NCI-H146 treated with DMSO at 0.1 percent for 48 hours (cell line): ENCODE data around the gene WDR44.
A peak's percentile ranks its signal among the peaks of the same experiment; 100 is the strongest.
"Not testable (repeated sequence)": the region's sequence is repeated elsewhere in the genome, so short reads cannot be mapped to it uniquely, and the experiment has no call there.

Experiments
- DNase-seq: peaks from one replicate; lab custom pipeline; 2025; ENCODE audit not compliant: unreplicated experiment; lab: John Stamatoyannopoulos, UW

Gene WDR44

DNA sequence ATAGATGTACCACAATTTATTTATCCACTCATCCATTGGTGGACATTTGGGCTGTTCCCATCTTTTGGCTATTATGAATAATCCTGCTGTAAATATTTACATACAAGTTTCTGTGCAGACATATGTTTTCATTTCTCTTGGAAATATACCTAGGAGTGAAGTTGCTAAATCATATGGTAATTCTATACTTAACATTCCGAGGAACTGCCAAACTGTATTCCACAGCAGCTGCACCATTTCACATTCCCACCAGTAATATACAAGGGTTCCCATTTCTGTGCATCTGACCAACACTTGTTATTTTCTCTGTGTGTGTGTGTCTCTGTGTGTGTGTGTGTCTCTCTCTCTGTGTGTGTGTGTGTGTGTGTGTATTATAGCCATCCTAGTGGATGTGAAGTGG lies 134.3 kb downstream of the WDR44 start:
- no peak for DNase-seq

DNA sequence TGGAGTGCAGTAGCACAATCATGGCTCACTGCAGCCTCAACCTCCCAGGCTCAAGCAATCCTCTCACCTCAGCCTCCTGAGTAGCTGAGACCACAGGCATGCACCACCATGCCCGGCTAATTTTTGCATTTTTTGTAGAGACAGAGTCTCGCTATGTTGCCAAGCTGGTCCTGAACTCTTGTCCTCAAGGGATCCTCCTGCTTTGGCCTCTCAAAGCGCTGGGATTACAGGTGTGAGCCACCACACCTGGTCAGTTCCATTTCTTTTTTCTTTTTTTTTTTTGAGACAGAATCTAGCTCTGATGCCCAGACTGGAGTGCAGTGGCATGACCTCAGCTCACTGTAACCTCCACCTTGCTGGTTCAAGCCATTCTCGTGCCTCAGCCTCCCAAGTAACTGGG lies 136.5 kb downstream of the WDR44 start:
- not testable (repeated sequence) for DNase-seq

DNA sequence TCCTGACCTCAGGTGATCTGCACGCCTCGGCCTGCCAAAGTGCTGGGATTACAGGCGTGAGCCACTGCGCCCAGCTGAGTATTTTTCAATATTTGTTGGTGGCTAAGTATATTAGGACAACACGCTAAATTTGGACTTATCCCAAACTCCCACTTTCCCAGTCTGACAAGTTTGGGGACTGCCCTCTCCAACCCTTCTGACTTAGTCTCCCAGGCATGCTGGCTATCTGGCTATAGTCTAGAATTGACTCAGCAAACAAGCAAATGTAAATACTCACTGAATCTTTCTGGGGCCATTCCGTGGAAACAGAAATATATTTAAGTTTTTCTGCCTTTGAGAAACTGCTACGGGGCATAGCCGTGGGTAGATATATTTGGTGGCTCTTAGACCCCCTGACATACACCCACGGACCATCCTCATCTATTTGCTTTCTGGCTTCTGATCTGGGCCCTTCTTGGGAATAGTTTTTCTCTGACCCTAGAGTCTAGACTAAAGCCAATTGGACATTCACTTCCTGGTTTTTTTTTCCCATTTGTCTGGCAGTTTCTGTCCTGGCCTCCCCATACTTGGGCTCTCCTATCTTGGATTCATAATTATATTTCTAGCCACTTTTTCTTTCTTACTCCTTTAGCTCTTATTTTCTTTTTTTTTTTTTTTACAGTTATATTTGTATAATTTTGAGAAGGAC lies 138.5 kb downstream of the WDR44 start:
- DNase-seq = no peak

DNA sequence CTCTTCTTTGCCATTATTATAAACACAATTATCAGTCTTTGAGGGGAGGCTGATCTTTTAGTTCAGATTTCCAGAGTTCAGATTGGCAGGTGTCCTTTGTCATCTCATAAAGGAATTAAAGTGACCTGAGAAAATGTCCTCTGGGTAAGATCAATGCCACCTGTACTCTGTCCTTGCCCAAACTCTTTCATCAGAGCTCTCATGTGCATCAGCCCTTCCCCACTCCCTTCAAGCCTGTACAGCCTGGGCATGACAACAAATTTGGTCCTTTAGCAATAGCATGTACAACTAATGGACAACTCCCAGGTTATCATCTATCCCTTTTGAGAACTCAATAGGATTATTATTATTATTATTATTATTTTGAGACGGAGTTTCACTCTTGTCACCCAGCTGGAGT lies 140.8 kb downstream of the WDR44 start:
- DNase-seq = not testable (repeated sequence)

DNA sequence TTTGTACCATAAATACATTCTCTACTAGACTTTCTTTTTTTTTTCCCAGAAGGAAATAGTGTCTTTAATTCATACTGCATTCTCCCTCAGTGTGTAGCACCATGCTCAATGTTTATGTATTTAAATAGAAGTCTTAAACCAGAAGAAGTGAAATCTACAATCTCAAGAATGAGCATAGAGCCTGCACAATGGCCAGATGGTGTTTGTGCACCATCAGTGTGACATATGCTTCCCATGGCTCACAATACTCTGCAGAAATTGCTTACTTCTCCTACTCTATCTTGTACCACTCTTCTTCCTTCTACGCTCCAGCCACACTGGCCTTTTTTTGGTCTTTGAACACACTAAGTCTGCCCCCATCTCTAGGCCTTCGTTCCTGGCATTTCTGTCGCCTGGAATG lies 147.1 kb downstream of the WDR44 start:
- no peak for DNase-seq

DNA sequence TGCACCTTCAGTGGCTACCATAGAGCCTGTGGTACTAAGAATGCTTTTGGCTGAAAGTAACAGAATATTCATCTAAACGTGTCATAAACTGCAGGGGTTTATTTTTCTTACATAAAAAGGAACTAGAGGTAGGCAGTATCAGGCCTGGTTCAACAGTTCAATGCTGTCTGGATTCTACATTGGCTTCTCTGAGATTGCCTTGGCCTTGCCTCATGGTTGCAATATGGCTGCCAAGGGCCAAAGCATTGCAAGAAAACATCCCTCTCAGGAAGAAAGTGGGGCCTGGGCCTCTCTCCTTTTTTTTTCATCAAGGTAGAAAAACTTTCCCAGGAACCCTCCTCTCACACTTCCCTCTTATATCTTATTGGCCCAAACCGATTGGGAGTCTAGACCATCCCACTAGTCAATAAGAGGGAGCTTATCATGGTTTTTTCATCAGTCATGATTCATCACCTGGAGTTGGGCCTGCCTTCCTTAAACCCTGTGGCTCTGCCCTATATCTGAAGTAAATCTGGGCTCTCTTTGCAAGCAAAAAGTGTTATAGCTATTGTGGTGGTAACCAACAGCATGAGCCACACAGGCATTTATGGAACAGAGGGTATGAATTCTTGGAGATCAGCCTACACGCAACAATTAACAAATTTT lies 147.9 kb downstream of the WDR44 start:
- no peak for DNase-seq

DNA sequence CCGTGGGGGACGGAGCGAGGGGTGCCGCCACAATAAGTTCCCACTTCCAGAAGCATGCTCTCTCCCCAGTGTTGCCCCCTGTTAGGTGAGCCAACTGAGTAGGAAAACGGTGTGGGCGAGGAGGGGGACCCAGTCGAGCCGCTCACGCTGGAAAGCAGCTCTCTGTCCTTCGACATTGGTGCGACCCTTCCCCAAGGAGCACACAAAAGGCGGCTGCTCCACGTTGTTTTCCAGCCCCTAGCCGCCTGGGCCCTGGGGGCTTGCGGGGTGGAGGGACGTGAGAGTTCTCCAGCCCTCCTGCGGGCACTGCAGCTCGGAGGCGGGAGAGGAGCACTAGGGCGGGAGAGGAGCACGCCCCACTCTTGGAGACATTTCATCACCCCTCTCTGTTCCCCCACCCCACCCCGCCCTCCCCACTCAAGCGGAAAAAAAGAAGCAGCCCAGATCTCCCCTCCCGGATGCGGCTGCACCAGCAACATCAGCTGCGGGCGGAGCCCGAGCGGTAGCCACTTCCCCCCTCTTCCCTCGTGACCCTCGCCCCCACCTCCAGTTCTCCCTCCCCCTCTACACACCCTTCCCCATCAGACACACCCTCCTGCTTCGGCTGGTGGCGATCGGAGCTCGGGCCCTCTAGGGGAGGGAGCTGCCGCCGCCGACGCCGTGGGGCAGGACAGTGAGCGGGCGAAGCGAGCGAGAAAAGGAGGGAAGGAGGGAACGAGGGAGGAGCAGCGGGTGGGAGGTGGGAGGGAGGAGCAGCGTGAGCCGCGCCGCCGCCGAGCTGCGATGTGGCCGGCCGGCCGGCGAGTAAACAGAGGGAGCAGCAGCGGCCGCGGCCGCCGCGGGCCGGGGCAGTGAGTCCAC lies 149.4 kb downstream of the WDR44 start, which contains the start of gene DOCK11:
Gene DOCK11, plus strand, starts transcription at position 755 of the 861 bp plus-strand sequence. CDS start 157 bp downstream, outside the sequence.
- DNase-seq = peak; percentile 76

DNA sequence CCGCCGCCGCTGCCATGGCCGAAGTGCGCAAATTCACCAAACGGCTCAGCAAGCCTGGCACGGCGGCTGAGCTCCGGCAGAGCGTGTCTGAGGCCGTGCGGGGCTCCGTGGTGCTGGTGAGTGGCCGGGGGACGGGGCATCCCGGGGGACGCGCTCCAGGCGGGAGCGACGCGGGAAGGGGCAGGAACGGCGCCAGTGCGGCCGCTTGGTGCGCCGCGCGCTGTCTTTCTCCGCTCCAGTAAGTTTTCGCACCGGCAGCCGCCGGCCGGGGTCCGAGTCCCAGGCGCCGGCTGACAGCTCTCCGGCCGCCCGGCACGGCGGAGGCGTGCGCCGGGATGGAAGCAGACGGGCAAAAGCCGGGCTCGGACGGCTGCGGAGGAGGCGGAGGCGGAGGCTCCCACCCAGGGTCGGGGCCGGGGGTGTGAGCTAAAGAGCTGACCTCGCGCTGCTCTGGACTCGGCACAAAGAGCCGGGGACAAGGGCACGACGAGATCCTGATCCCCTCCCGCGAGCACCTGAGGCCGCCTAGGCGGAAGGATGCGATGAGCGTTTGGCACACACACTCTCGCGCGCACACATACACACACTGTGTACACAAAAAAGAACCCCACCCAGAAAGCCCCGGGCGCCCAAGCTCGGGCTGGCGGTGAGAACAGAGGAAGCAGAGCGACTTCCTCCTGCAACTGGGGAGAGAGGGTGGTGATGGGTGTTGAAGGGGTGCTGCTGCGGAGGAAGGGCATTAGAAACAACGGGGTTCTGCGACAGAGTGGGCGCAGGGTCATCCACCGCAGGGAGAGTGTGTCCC lies 150.3 kb downstream of the WDR44 start:
- DNase-seq = peak; percentile 6

DNA sequence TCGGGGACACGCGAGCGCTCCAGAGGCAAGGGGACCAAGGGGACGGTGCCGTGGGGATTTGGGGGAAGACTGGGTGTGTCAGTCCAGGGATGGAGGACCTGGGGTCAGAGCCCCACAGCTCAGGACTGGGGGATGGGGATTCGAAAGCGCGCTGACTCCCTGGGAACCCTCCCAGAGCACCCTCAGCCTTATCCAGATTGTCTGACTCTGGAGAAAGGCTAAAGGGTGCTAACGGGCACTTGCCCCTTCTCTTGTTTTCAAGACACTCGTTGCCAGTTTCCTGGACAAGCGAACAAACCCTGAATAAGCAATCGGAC lies 150.8 kb downstream of the WDR44 start:
- no peak for DNase-seq

DNA sequence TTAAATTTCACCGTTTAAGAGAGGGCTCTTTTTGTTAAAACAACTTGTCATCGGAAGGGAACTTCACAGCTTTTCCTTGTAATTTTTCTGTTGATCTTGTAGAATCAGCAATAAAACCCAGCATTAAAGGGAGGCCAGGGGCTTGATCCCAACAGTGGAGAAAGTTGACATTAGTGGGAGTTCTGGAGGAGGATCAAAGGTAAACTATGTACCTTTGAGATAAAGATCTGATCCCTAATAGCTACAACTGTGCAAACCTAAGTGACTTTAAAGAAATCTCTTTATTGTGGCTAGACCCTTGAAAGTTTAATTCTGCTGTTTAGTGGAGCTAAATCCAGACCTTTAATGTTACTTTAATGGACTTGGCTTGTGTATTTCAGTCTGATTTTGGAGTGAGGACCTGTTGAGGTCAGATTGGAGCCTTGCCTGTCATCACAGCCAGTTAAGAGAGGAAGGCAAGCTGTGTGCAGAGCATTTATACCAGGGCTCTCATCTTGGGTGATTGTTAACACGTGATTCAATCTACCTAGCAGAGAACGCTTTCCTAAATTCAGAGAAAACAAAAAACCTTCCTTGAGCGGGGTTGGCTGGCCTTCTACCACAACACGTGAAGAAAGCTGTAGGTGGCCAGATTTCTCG lies 151.4 kb downstream of the WDR44 start:
- no peak for DNase-seq

DNA sequence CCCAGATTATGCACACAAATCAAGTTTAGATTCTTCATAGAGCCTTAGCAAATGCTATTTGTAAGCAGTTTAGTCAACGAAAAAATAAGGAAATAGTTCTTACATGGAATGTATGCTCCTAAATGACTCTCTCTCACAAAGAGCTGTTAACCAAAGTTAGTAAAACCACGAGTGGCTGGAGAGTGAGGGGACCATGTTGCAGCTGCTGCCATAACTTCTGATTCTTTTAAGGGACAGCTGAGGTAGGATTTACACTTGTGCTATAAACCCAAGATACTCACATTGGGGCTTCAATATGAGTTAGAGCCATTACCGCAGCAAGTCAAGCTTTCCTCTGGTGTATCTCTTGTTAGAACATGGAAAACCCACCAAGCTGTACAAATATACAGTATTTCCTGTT lies 152.4 kb downstream of the WDR44 start:
- no peak for DNase-seq

DNA sequence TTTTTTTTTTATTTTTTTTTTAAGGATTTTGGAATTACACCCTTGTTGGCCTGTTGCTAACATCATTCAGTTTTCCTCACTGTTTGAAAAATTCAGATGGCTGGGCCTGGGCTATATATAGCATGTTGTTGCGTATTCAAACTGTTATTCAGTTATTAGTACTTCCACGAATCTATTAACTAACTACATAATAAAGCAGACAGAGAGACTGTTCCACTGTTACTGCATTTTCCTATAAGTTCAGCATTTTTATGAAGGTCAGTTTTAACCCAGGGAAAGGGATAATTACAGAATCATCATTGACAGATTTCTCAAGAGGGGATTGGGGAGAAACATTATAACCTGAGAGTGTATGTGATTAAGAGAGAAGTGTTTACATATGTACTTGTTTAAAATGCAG lies 152.8 kb downstream of the WDR44 start:
- no peak for DNase-seq

DNA sequence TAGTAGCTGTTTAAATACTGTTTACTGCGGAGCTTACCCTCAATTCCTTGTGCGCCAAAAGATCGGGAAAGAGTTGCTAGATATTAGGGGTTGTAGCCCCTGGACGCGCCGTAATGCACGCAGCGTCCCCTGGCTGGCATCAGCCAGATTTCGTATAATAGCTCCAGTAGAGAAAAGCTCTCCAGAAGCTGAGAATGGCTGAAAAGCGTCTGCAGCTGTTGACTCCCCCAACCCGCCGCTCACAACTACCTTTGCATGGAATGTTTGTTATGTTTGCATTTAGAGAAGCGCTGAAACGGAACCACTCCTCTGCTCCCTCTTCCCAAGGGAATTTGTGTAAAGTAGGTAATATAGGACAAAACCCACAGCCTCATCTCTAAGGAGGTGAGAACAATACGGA lies 153.4 kb downstream of the WDR44 start:
- no peak for DNase-seq
